Activated naive CD4-positive, alpha-beta T cell treated with anti-CD3 and anti-CD28 coated beads for 36 hours (primary cell): ENCODE data around the gene PPME1. TPM values are rescaled to one million over a fixed set of nuclear protein-coding genes. Genes with fewer than 3 reads are reported as not detected.
A peak's percentile ranks its signal among the peaks of the same experiment; 100 is the strongest.

Source experiments
- CTCF ChIA-PET: fragments of 350-600 bp; sonication (Branson Sonifier 250); formaldehyde crosslinking; loops from one replicate; lab custom pipeline; 2021; ENCODE audit warnings: antibody characterized with exemption; lab: Charles Lee
- DNase-seq: peaks from one replicate; pipeline ENCODE4 v3.0.0-alpha.2; 2020
- H3K27ac Mint-ChIP-seq: one replicate; pipeline ENCODE4 v1.8.0; 2021; ENCODE audit warnings: mild to moderate bottlenecking, mixed read lengths
- H3K27me3 Mint-ChIP-seq: one replicate; pipeline ENCODE4 v1.8.0; 2021; ENCODE audit warnings: low read depth, mixed read lengths
- H3K36me3 Mint-ChIP-seq: one replicate; pipeline ENCODE4 v1.8.0; 2021; ENCODE audit warnings: low read depth, mixed read lengths
- H3K4me1 Mint-ChIP-seq: one replicate; pipeline ENCODE4 v1.8.0; 2021; ENCODE audit warnings: low read depth, mixed read lengths
- H3K4me3 Mint-ChIP-seq: one replicate; pipeline ENCODE4 v1.8.0; 2021; ENCODE audit warnings: mild to moderate bottlenecking, moderate library complexity, mixed read lengths
- H3K9me3 Mint-ChIP-seq: one replicate; pipeline ENCODE4 v1.8.0; 2021; ENCODE audit warnings: mixed read lengths
- intact Hi-C: fragments of 100-400 bp; cut with micrococcal nuclease; formaldehyde crosslinking; loops from one replicate; pipeline ENCODE4 v1.15.1; 2023
- total RNA-seq, 2 experiments: library from RNA; stranded (reverse); gene quantifications; one replicate each; pipeline ENCODE4 v1.2.3, GENCODE V29; 2021

PPME1 gene
- total RNA-seq, 2 experiments from 2014 or later: 19.0 to 22.1 TPM

- intact Hi-C loops: no loop called here
These were observed 29.8 kb upstream of the PPME1 start for GRCh38 chr11:74141241-74141695.

GRCh38 chr11:74141908-74142307, 29.2 kb upstream of the PPME1 start:
- Mint-ChIP-seq H3K36me3 (peaks cover 16% of the 10 kb centered on the region), H3K27me3 (no peaks in the 10 kb centered on the region), H3K4me1 (peaks cover 2% of the 10 kb centered on the region), H3K4me3 (no peak overlapping the region), H3K27ac (no peak overlapping the region), H3K9me3 (no peaks in the 10 kb centered on the region)
- CTCF ChIA-PET: no interaction called here
- no peak for DNase-seq
- intact Hi-C loops: no loop called here

More at GRCh38 chr11:74141241-74141695, 29.8 kb upstream of the PPME1 start:
- H3K36me3 Mint-ChIP-seq: peaks cover 17% of the 10 kb centered on the region
- peaks cover 2% of the 10 kb centered on the region for H3K4me1 Mint-ChIP-seq
- H3K4me3 Mint-ChIP-seq: no peak overlapping the region
- no peaks in the 10 kb centered on the region for H3K27me3 Mint-ChIP-seq
- CTCF ChIA-PET: no interaction called here
- no peaks in the 10 kb centered on the region for H3K9me3 Mint-ChIP-seq
- no peak for DNase-seq
- no peak overlapping the region for H3K27ac Mint-ChIP-seq

- DNase-seq: no peak
- Mint-ChIP-seq H3K36me3 (peaks cover 17% of the 10 kb centered on the region), H3K4me1 (peaks cover 2% of the 10 kb centered on the region), H3K27ac (no peak overlapping the region), H3K27me3 (no peaks in the 10 kb centered on the region), H3K4me3 (no peak overlapping the region), H3K9me3 (no peaks in the 10 kb centered on the region)
- CTCF ChIA-PET: no interaction called here
- intact Hi-C loops: no loop called here
These were observed 28.5 kb upstream of the PPME1 start for GRCh38 chr11:74142624-74143023.

GRCh38 chr11:74144592-74144991, 26.5 kb upstream of the PPME1 start:
- intact Hi-C loops: no loop called here
- peaks cover 10% of the 10 kb centered on the region for H3K36me3 Mint-ChIP-seq
- no peak for DNase-seq
- H3K4me1 Mint-ChIP-seq: peaks cover 2% of the 10 kb centered on the region
- no peaks in the 10 kb centered on the region for H3K9me3 Mint-ChIP-seq
- H3K27ac Mint-ChIP-seq: no peak overlapping the region
- no peak overlapping the region for H3K4me3 Mint-ChIP-seq
- no peaks in the 10 kb centered on the region for H3K27me3 Mint-ChIP-seq
- CTCF ChIA-PET: no interaction called here

GRCh38 chr11:74147199-74147929, 23.7 kb upstream of the PPME1 start:
- H3K36me3 Mint-ChIP-seq: peaks cover 10% of the 10 kb centered on the region
- no peaks in the 10 kb centered on the region for H3K4me1 Mint-ChIP-seq
- H3K4me3 Mint-ChIP-seq: no peak overlapping the region
- H3K27ac Mint-ChIP-seq: no peak overlapping the region
- CTCF ChIA-PET: interaction anchor here (0.7 kb wide), 1 partner anchor 74 kb away, joined by 3 read pairs; no protein-coding TSS in a partner anchor
- no peaks in the 10 kb centered on the region for H3K27me3 Mint-ChIP-seq
- no peak for DNase-seq
- no peaks in the 10 kb centered on the region for H3K9me3 Mint-ChIP-seq
- intact Hi-C loops: no loop called here

- no peaks in the 10 kb centered on the region for H3K4me1 Mint-ChIP-seq
- H3K27me3 Mint-ChIP-seq: no peaks in the 10 kb centered on the region
- intact Hi-C loops: no loop called here
- CTCF ChIA-PET: no interaction called here
- DNase-seq: no peak
- no peak overlapping the region for H3K4me3 Mint-ChIP-seq
- H3K9me3 Mint-ChIP-seq: no peaks in the 10 kb centered on the region
- peaks cover 21% of the 10 kb centered on the region for H3K36me3 Mint-ChIP-seq
- H3K27ac Mint-ChIP-seq: no peak overlapping the region
These were observed 17.9 kb upstream of the PPME1 start for GRCh38 chr11:74153224-74153623.

- Mint-ChIP-seq H3K9me3 (no peaks in the 10 kb centered on the region), H3K4me3 (no peak overlapping the region), H3K27me3 (no peaks in the 10 kb centered on the region), H3K4me1 (no peaks in the 10 kb centered on the region), H3K36me3 (peaks cover 25% of the 10 kb centered on the region), H3K27ac (no peak overlapping the region)
- DNase-seq: no peak
- intact Hi-C loops: no loop called here
- CTCF ChIA-PET: interaction anchor here (0.7 kb wide), 1 partner anchor 19 kb away, joined by 3 read pairs; no protein-coding TSS in a partner anchor
These were observed 16.3 kb upstream of the PPME1 start for GRCh38 chr11:74154620-74155281.

GRCh38 chr11:74157169-74157568, 13.9 kb upstream of the PPME1 start:
- peaks cover 4% of the 10 kb centered on the region for H3K4me1 Mint-ChIP-seq
- CTCF ChIA-PET: interaction anchor here (0.6 kb wide), 1 partner anchor 291 kb away, joined by 3 read pairs; no protein-coding TSS in a partner anchor
- peaks cover 31% of the 10 kb centered on the region for H3K36me3 Mint-ChIP-seq
- no peak for DNase-seq
- intact Hi-C loops: no loop called here
- H3K9me3 Mint-ChIP-seq: no peaks in the 10 kb centered on the region
- no peak overlapping the region for H3K27ac Mint-ChIP-seq
- H3K4me3 Mint-ChIP-seq: no peak overlapping the region
- no peaks in the 10 kb centered on the region for H3K27me3 Mint-ChIP-seq

GRCh38 chr11:74159642-74160041, 11.4 kb upstream of the PPME1 start:
- no peak overlapping the region for H3K4me3 Mint-ChIP-seq
- no peaks in the 10 kb centered on the region for H3K9me3 Mint-ChIP-seq
- H3K27me3 Mint-ChIP-seq: no peaks in the 10 kb centered on the region
- H3K36me3 Mint-ChIP-seq: peaks cover 22% of the 10 kb centered on the region
- H3K27ac Mint-ChIP-seq: no peak overlapping the region
- no peak for DNase-seq
- intact Hi-C loops: no loop called here
- CTCF ChIA-PET: no interaction called here
- H3K4me1 Mint-ChIP-seq: peaks cover 14% of the 10 kb centered on the region

- Mint-ChIP-seq H3K27me3 (no peaks in the 10 kb centered on the region), H3K4me3 (no peak overlapping the region), H3K4me1 (peaks cover 14% of the 10 kb centered on the region), H3K27ac (no peak overlapping the region), H3K36me3 (peaks cover 26% of the 10 kb centered on the region), H3K9me3 (no peaks in the 10 kb centered on the region)
- intact Hi-C loops: no loop called here
- peak; percentile 9 for DNase-seq
- CTCF ChIA-PET: no interaction called here
These were observed 8.2 kb upstream of the PPME1 start for GRCh38 chr11:74162681-74163467.

- CTCF ChIA-PET: no interaction called here
- no peak overlapping the region for H3K27ac Mint-ChIP-seq
- H3K36me3 Mint-ChIP-seq: peaks cover 13% of the 10 kb centered on the region
- no peak overlapping the region for H3K4me3 Mint-ChIP-seq
- H3K27me3 Mint-ChIP-seq: no peaks in the 10 kb centered on the region
- H3K4me1 Mint-ChIP-seq: peaks cover 9% of the 10 kb centered on the region
- no peaks in the 10 kb centered on the region for H3K9me3 Mint-ChIP-seq
- DNase-seq: no peak
- intact Hi-C loops: no loop called here
These were observed 2.3 kb upstream of the PPME1 start for GRCh38 chr11:74168838-74169237.

- intact Hi-C loops: loop anchor here (5.0 kb wide), 1 partner anchor 62 kb away; no protein-coding TSS in a partner anchor
- Mint-ChIP-seq H3K4me1 (peaks cover 17% of the 10 kb centered on the region), H3K27me3 (no peaks in the 10 kb centered on the region), H3K4me3 (no peak overlapping the region), H3K27ac (no peak overlapping the region), H3K36me3 (peaks cover 15% of the 10 kb centered on the region), H3K9me3 (no peaks in the 10 kb centered on the region)
- CTCF ChIA-PET: no interaction called here
- DNase-seq: peak; percentile 18
These were observed 1.2 kb upstream of the PPME1 start for GRCh38 chr11:74169738-74170458.
